Activated CD8-positive, alpha-beta memory T cell treated with anti-CD3 and anti-CD28 coated beads for 24 hours (primary cell): Measurements from ENCODE around the gene GLIPR2.
"Not testable (repeated sequence)": the region's sequence is repeated elsewhere in the genome, so short reads cannot be mapped to it uniquely, and the experiment has no call there.

Experiments used
- DNase-seq: peaks from one replicate; pipeline ENCODE4 v3.0.0-alpha.2; 2020

Gene GLIPR2

DNA sequence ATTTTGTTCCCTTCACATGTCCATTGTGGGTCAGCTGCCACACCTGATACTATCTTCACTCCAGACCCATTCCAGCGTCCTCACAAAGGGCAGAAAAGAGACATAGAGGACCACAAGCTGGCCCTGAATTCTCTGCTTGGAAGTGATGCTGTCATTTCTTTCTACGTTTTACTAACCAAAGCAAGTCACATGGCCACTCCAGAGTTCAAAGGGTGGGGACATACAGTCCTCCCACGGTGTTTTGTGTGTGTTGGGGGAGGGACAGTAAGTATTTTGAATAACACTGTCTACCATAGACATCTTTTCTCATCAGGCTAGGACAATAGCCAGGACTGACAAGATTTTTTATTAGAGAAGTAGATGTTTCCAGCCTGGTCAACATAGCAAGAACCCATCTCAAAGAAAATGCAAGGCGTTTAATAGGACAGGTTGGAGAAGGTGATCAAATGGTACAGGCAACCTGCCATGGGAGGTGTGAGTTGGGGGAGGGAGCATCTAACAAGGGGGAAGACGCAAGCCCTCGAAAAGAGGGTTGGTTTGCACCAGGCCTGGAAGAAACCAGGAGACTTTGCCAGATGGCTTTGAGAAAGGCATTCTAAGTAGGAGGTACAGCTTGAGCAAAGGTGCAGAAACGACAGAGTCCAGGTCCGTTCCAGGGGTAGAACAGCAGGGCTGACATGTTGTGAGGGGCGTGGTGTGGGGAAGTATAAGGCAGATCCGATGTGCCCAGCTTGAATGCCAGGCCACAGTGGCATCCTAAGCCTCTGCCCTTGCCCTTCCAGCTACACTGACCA lies 11.3 kb upstream of the GLIPR2 start:
- DNase-seq = no peak

- DNase-seq = no peak
Measured at GRCh38 chr9:36126016-36126730, 10.4 kb upstream of the GLIPR2 start.

GRCh38 chr9:36127652-36128244 lies 8.8 kb upstream of the GLIPR2 start:
- no peak for DNase-seq

- DNase-seq = no peak
Measured at GRCh38 chr9:36128349-36128748, 8.2 kb upstream of the GLIPR2 start.

- DNase-seq = no peak
Measured at GRCh38 chr9:36129139-36129538, 7.4 kb upstream of the GLIPR2 start.

GRCh38 chr9:36131666-36132065 lies 4.9 kb upstream of the GLIPR2 start:
- DNase-seq = not testable (repeated sequence)

GRCh38 chr9:36132086-36132485 lies 4.4 kb upstream of the GLIPR2 start:
- DNase-seq = no peak

DNA sequence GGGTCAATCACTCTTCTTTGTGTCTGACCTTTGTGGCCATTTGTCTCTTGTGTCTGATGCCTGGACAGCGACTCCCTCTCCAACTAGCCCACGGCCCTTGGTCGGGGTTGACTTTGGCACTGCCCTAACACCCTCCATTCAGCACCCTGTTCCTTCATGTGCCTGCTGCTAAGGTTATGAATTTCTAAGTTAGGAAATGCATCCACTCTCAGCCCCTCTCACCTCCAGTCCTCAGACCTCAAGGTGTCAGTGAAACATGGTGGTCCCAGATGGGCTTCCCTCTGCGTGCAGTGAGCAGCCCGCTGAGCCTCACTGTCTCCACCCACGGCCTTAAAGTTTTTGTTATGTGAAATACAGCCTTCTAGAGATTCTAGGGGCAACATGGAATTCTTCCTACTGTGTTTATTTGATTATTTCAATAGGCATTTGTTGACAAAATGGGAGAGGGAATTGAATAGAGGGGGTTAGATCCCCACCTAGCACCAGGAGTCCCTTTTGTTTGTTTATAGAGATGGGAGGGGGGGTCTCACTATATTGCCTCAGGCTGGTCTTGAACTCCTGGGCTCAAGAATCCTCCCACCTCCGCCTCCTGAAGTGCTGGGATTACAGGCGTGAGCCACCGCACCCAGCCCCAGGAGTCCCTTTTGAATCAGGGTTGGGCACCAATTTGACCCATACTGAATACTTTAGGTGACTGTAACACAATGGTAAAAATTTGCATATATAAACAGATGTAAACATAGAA lies 1.6 kb upstream of the GLIPR2 start:
- DNase-seq = no peak

- DNase-seq = no peak
Measured at GRCh38 chr9:36135741-36136271, 727 bp upstream of the GLIPR2 start.

GRCh38 chr9:36136894-36137391 lies 410 bp downstream of the GLIPR2 start:
- DNase-seq = no peak

- no peak for DNase-seq
Measured at GRCh38 chr9:36137392-36138004, 965 bp downstream of the GLIPR2 start.

DNA sequence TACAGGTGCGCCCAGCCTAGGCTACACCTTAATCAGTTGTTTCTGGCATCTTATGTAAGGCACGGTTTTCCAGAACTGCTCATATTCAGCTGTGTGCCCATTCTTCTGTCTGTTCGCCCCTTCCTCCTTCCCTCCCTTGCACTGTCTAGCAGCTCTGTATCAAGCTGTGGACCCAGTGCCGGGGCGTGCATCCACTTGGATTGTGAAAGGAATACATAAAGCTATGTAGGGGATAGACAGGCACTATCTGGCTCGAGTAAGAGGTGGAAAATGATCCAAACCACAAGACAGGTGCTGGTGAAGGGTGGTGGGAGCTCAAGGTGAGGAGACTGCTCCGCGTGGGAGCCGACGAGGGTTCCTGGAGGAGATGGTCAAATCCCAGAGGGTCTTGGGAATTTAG lies 2.0 kb downstream of the GLIPR2 start:
- DNase-seq = no peak

DNA sequence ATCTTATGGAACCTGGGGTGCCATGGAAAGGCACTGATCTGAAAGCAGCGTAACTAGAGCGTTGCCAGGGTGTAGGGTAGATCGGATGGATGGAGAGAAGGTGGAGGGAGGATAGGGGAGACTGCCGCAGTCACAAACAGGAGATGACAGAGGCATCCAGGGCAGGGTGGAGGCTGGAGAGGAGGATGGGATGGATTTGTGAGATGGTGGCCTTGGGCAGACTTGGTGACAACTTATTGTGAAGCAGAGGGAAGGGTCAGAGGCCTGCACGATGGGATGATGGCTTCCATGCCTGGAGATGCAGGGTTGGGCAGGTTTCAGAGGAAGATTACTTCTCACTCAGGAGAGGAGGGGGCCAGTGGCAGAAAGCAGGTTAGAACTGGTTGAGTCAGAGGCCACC lies 2.4 kb downstream of the GLIPR2 start:
- DNase-seq = no peak

DNA sequence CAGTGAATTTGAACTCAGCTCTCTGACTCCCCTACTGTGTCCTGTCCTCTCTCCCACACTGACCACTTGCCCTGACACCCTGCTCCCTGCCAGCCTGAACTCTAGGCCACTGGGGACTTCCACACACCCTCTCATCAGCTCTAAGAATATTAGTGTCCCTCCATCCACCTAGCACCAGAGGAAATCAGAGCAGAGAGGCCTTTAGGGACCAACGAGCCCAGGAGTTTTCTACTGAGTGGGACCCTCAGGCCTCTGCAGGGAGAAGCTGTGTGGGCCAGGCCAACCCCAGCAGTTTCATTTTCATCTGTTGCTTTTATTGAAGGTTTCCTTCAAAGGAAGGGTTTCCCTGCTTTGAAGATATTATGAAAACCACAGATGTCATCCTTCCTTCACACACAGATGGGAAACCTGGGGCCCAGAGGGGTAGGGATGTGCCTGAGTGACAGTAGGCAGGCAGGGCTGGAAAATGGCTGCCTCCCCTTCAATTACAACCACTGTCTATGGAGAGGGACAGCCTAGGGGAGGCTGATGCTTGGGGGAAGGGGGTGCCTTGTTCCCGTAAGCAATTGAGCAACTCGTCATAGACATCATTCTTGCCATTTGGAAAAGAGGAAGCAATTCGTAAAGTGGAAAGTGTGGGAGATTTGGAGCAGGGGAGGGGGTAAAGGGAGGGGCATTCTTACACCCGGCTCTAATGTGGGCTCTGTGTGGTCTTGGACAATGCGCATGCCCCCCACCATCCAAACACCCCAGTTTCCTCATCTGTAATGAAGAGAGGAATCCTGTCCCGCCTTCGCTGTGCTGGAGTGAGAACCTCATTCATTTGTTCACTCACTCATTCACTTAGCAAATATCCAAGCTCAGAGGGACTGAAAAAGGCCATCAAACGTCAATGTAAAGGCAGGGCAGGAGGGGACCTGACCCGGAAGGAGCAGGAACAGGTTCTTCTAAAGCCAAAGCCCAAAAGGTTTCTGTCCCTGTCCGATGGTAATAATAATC lies 3.9 kb downstream of the GLIPR2 start:
- DNase-seq = no peak

DNA sequence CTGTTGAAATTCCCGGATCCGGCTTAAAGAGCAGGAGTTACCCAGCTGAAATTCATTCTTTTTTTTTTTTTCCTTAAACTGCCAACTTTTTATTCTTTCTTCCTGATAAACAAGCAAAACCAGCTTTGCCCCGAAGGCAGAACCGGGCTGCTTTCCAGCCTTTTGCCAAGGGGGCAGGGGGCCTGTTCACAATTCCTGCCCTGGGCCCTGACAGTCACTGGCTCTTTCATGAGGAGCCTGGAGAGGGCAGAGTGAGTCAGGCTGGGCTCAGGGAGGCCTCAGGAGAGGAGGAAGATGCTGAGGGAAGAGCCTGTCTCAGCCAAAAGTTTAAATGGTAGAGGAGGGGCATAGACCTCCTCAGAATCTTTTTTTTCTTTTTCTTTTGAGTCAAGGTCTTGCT lies 4.8 kb downstream of the GLIPR2 start:
- DNase-seq = no peak

DNA sequence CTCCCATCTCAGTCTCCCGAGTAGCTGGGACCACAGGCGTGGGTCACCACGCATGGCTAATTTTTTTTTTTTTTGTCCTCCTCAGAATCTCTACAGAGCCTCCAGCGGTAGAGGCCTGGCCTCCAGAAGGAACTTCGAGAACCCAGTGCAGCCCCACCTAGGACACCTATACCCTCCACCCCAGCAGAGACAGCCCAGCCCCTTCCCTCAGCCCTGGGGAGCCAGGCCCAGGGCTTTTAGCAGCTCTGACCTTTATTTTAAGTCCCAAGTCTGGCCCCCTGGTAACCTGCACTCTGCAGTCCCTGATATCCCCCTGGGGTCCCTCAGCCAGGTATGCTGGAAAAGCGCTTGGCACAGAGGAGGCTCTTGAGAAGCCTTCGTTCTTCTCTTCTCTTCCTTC lies 5.2 kb downstream of the GLIPR2 start:
- no peak for DNase-seq

DNA sequence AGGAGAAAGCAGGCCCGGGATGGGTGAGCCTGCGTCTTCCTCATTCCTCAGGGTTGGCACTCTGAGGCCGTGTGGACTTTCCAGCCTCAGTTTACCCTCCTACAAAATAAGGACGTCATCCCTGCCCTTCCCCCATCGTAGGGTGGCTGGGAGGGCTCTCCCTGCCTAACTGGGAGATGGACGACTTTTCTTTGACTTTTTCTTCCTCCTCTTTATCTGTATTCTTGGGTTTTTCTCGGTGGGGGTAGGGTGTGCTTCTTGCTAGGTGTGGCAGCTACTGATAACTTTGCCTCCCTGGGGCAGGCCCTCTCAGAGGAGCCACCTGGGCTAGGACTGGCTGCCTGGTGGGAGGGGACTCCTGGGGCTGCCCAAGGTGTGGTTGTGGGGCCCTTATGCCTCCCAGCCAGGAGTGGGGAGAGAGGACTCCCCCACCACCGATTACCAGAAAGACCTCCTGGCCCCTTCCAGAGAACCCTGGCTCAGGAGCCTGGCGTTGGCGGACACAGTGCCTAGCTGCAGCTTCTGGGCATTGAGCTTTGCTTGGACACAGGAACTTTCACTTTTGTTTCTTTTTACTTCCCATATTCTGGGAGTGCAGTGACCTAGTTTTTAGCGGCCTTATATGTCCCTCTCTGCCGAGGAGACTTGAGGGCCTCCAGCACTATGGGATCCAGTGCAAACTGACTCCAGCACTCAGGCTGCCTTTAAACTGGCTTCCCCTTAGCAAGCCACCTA lies 6.1 kb downstream of the GLIPR2 start:
- DNase-seq = no peak

GRCh38 chr9:36143245-36143641 lies 6.7 kb downstream of the GLIPR2 start:
- DNase-seq = no peak

DNA sequence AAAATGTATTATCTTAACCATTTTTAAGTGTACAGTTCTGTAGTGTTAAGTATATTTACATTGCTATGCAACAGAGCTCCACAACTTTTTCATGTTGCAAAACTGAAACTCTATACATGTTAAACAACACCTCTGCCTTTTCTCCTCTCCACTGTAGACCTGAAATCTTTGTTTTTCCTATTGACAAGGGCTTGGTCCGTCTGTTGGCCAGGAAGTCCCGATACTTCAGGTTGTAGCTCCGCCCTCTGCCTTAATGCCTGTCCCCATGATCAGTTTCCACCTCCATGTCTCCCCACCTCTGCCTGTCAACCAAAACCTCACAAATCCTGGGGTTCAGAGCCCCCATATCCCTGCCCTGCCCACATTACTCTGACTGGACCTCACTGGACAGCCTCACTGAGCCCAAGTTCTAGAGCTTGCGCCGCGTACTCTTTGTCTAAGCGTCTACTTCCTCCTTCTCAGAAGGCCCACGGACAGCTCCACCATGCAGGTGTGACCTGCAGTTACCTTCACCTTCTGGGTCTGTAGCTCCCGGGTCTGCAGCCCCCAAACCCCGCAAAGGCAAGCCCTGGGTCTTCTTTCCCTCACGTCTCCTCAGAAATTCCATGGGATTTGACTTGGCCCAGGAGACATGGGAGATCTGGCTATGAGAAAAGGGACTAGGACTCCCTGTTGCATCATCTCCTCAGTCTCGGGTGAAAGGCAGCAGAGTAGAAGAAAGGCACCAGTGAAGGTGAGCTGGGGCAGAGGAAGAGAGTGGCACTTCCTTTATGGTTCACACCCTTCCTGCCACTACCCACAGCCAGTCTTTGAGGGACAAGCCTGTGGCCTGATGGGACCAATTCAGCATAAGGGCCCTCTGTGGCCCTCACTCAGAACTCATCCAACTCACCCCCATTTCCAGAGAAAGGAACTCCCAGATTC lies 8.0 kb downstream of the GLIPR2 start:
- DNase-seq = no peak
